Neural cell (in vitro differentiated cells): ENCODE data around the gene ABI3BP.

Experiments used
- EP300 ChIP-seq: fragments of 450-650 bp; conservative IDR thresholded peaks from 2 replicates; pipeline ENCODE4 v1.6.1; 2014; ENCODE audit warnings: antibody characterized with exemption, mild to moderate bottlenecking, moderate library complexity; ENCODE audit not compliant: poor library complexity, severe bottlenecking
- EZH2 ChIP-seq: fragments of 200-600, 300-800 bp; shearing (Covaris generic), sonication (generic); IDR thresholded peaks from 2 replicates; pipeline ENCODE4 v1.6.1; 2014; ENCODE audit warnings: antibody characterized with exemption, low read length, borderline replicate concordance, mild to moderate bottlenecking; ENCODE audit not compliant: insufficient read depth, poor library complexity, severe bottlenecking
- MXI1 ChIP-seq: fragments of 450-650 bp; conservative IDR thresholded peaks from 2 replicates; pipeline ENCODE4 v1.6.1; 2014; ENCODE audit warnings: antibody characterized with exemption, mild to moderate bottlenecking; ENCODE audit not compliant: poor library complexity, severe bottlenecking
- POLR2AphosphoS5 ChIP-seq: IDR thresholded peaks from 2 replicates; pipeline ENCODE4 v1.6.1; 2012
- RAD21 ChIP-seq: fragments of 450-650 bp; conservative IDR thresholded peaks from 2 replicates; pipeline ENCODE4 v1.6.1; 2014; ENCODE audit warnings: antibody characterized with exemption, mild to moderate bottlenecking, moderate library complexity
- TAF1 ChIP-seq: IDR thresholded peaks from 2 replicates; pipeline ENCODE4 v1.6.1; 2012; ENCODE audit warnings: low read depth
- TF ChIP-seq, protein P1 (sequence below): fragments of 450-650 bp; IDR thresholded peaks from 2 replicates; pipeline ENCODE4 v1.5.1; 2014; ENCODE audit warnings: antibody characterized with exemption, mild to moderate bottlenecking, moderate library complexity; ENCODE audit not compliant: poor library complexity, severe bottlenecking
- TF ChIP-seq, protein P2 (sequence below): IDR thresholded peaks from 2 replicates; pipeline ENCODE4 v1.6.1; 2012; ENCODE audit warnings: borderline replicate concordance

DNA sequence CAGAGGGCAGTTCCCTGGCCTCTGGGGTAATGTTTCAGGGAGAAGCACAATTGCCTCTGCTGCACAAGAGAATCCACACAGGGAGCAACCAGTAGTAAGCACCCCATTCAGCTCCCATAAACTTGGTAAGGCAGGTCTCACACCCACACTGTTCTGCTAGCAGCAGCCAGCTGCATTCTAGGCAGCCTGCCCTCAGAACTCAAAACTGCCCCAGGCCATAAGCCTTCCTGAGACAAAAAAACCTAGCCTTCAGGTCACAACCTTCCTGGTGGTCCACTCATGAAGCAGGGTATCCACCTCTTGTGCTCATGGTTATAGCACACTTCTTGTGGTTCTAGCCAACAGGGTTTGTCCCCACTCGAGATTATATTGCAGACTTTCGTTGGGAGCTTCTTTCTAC is 33.7 kb upstream of the ABI3BP start:
- TF ChIP-seq, protein P1, sequence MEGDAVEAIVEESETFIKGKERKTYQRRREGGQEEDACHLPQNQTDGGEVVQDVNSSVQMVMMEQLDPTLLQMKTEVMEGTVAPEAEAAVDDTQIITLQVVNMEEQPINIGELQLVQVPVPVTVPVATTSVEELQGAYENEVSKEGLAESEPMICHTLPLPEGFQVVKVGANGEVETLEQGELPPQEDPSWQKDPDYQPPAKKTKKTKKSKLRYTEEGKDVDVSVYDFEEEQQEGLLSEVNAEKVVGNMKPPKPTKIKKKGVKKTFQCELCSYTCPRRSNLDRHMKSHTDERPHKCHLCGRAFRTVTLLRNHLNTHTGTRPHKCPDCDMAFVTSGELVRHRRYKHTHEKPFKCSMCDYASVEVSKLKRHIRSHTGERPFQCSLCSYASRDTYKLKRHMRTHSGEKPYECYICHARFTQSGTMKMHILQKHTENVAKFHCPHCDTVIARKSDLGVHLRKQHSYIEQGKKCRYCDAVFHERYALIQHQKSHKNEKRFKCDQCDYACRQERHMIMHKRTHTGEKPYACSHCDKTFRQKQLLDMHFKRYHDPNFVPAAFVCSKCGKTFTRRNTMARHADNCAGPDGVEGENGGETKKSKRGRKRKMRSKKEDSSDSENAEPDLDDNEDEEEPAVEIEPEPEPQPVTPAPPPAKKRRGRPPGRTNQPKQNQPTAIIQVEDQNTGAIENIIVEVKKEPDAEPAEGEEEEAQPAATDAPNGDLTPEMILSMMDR = no peak
- TF ChIP-seq EZH2 (no peak), POLR2AphosphoS5 (no peak), TAF1 (no peak), EP300 (no peak), RAD21 (no peak), MXI1 (no peak)
- TF ChIP-seq, protein P2, sequence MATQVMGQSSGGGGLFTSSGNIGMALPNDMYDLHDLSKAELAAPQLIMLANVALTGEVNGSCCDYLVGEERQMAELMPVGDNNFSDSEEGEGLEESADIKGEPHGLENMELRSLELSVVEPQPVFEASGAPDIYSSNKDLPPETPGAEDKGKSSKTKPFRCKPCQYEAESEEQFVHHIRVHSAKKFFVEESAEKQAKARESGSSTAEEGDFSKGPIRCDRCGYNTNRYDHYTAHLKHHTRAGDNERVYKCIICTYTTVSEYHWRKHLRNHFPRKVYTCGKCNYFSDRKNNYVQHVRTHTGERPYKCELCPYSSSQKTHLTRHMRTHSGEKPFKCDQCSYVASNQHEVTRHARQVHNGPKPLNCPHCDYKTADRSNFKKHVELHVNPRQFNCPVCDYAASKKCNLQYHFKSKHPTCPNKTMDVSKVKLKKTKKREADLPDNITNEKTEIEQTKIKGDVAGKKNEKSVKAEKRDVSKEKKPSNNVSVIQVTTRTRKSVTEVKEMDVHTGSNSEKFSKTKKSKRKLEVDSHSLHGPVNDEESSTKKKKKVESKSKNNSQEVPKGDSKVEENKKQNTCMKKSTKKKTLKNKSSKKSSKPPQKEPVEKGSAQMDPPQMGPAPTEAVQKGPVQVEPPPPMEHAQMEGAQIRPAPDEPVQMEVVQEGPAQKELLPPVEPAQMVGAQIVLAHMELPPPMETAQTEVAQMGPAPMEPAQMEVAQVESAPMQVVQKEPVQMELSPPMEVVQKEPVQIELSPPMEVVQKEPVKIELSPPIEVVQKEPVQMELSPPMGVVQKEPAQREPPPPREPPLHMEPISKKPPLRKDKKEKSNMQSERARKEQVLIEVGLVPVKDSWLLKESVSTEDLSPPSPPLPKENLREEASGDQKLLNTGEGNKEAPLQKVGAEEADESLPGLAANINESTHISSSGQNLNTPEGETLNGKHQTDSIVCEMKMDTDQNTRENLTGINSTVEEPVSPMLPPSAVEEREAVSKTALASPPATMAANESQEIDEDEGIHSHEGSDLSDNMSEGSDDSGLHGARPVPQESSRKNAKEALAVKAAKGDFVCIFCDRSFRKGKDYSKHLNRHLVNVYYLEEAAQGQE = no peak
